Central memory CD4-positive, alpha-beta T cell (primary cell): ENCODE results near the gene OLFML3.
"Not testable (repeated sequence)": the region's sequence is repeated elsewhere in the genome, so short reads cannot be mapped to it uniquely, and the experiment has no call there.

ENCODE experiments used
- DNase-seq: peaks from one replicate; pipeline ENCODE4 v3.0.0; 2022
- total RNA-seq, 3 experiments: gene quantifications; one replicate each; lab custom pipeline; 2026; lab: John Stamatoyannopoulos, UW

Gene OLFML3
- 0.21 to 1.5 (median 0.27) reads per million in 3 experiments for total RNA-seq

- peak; percentile 9 for DNase-seq
Observed at GRCh38 chr1:113978863-113979702, at the start of gene OLFML3. Gene OLFML3 (plus strand): TSS chr1:113979474. CDS start chr1:113979517, 43 bp downstream.

- peak; percentile 87 for DNase-seq
Observed at GRCh38 chr1:113929750-113930498, 49.4 kb upstream of the OLFML3 start.

GRCh38 chr1:113930499-113931161 is 48.6 kb upstream of the OLFML3 start:
- peak; percentile 89 for DNase-seq

GRCh38 chr1:113931451-113931851 is 47.8 kb upstream of the OLFML3 start:
- peak; percentile 70 for DNase-seq

GRCh38 chr1:113934006-113934405 is 45.3 kb upstream of the OLFML3 start:
- DNase-seq, result no peak

- no peak for DNase-seq
Observed at GRCh38 chr1:113934511-113935055, 44.7 kb upstream of the OLFML3 start.

- DNase-seq, result no peak
Observed at GRCh38 chr1:113935176-113935575, 44.1 kb upstream of the OLFML3 start.

GRCh38 chr1:113935970-113936369 is 43.3 kb upstream of the OLFML3 start:
- no peak for DNase-seq

GRCh38 chr1:113937146-113937545 is 42.1 kb upstream of the OLFML3 start:
- no peak for DNase-seq

- no peak for DNase-seq
Observed at GRCh38 chr1:113938192-113938591, 41.1 kb upstream of the OLFML3 start.

GRCh38 chr1:113940365-113941244 is 38.7 kb upstream of the OLFML3 start:
- DNase-seq, result peak; percentile 48

GRCh38 chr1:113941245-113941559 is 38.1 kb upstream of the OLFML3 start:
- DNase-seq, result no peak

- no peak for DNase-seq
Observed at GRCh38 chr1:113942527-113942926, 36.7 kb upstream of the OLFML3 start.

GRCh38 chr1:113943028-113943811 is 36.1 kb upstream of the OLFML3 start:
- DNase-seq, result no peak

- no peak for DNase-seq
Observed at GRCh38 chr1:113945329-113945728, 33.9 kb upstream of the OLFML3 start.

GRCh38 chr1:113946112-113946511 is 33.2 kb upstream of the OLFML3 start:
- DNase-seq, result no peak

- DNase-seq, result no peak
Observed at GRCh38 chr1:113946678-113947387, 32.4 kb upstream of the OLFML3 start.

GRCh38 chr1:113947388-113948107 is 31.7 kb upstream of the OLFML3 start:
- peak; percentile 37 for DNase-seq

GRCh38 chr1:113948151-113948550 is 31.1 kb upstream of the OLFML3 start:
- not testable (repeated sequence) for DNase-seq

GRCh38 chr1:113949007-113949406 is 30.3 kb upstream of the OLFML3 start:
- DNase-seq, result peak; percentile 22
